ENCODE measurements around the gene ASPG. TPM values are rescaled to one million over a fixed set of nuclear protein-coding genes. Genes with fewer than 3 reads are reported as not detected.
A peak's percentile ranks its signal among the peaks of the same experiment; 100 is the strongest.

ASPG gene
- total and polyA plus RNA-seq, 3 donors from 2014 or later: 2.7 to 3.7 (median 3.3) TPM

DNA sequence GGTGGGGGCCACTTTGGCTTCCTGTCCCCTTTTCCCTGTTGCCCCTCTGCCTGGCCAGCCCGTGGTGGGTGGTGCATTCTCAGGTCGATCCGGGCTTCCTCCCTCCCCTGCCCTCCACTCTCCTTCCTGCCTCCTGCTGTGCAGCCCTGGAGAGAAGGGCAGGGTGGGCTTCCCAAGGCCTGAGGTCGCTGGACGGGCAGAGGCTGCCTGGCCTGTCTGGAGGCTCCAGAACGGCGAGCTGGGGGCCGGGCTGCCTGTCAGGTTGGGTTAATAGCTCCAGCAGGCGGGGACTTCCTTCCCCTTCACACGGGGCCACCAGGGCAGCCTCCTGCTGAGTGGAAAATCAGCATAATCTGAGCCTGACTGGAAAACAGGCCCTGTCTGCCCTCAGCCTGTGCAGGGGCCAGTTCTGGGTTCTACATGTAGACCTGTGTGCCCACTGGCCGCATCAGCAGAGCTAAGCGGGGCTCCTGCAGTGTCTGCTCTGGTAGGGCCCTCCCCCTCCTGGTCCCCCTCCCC lies 64.2 kb downstream of the ASPG start:
- Histone ChIP-seq H3K27ac (no peak overlapping the region), H3K4me1 (no peaks in the 10 kb centered on the region), H3K27me3 (no peaks in the 10 kb centered on the region), H3K9me3 (no peaks in the 10 kb centered on the region), H3K4me3 (no peak overlapping the region), H3K36me3 (ENCODE audit: low read depth, missing control alignments) (no peaks in the 10 kb centered on the region)
- intact Hi-C loops (cut with DNase I; ENCODE audit: low total_unique reads): loop anchor here (10.0 kb wide), 1 partner anchor 485 kb away; no protein-coding TSS in a partner anchor
- no peak for DNase-seq
- WGBS, 2 donors: 64 to 67% methylated on average over 5 to 12 of the region's 12 CpGs
- TF ChIP-seq, protein P1, sequence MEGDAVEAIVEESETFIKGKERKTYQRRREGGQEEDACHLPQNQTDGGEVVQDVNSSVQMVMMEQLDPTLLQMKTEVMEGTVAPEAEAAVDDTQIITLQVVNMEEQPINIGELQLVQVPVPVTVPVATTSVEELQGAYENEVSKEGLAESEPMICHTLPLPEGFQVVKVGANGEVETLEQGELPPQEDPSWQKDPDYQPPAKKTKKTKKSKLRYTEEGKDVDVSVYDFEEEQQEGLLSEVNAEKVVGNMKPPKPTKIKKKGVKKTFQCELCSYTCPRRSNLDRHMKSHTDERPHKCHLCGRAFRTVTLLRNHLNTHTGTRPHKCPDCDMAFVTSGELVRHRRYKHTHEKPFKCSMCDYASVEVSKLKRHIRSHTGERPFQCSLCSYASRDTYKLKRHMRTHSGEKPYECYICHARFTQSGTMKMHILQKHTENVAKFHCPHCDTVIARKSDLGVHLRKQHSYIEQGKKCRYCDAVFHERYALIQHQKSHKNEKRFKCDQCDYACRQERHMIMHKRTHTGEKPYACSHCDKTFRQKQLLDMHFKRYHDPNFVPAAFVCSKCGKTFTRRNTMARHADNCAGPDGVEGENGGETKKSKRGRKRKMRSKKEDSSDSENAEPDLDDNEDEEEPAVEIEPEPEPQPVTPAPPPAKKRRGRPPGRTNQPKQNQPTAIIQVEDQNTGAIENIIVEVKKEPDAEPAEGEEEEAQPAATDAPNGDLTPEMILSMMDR (IDR thresholded peaks at IDR 0.05): no peak
- TF ChIP-seq POLR2A (IDR thresholded peaks at IDR 0.05): no peak

DNA sequence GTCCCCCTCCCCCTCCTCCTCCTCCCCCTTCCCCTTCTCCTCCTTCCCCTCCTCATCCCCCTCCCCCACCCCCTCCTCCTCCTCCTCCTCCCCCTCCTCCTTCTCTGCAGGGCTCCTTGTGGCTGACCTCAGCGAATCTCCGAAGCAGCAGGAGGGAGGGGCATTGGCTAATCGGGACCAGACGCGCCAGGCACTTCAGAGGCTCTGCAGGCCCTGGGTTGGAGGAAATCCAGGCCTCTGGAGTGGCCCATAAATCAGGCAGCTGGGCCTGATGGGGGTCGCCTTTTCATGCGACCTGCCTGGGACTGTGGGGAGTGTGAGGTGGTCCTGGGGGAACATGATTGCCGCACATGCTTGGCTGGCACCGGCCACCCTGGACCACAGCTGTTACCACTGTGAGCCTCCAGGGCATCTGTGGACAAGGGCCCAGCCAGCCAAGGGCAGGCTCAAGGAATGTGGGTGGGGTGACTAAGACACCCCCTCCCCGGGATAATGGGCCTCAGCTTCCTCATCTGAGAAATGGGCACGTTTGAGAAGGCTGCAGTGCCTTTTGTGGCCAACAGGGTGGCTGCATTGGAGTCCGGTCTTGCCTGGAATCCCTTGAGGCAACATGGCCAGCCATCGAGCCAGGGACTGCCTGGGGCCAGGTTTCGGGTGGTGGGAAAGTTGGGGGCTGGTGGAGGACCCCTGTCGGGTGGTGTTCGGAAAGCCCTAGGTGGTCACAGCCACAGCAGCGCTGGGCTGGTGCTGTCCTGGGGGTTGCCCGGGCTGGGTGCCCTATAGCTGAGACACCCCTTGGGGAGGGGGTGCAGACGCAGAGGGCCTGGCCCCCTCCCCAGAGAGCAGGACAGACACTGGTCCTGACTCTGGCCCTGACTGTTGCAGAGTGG lies 64.9 kb downstream of the ASPG start:
- no peak overlapping the region for H3K4me3 ChIP-seq
- WGBS, 2 donors: 56 to 64% methylated on average over 8 to 19 of the region's 19 CpGs
- no peaks in the 10 kb centered on the region for H3K4me1 ChIP-seq
- H3K36me3 ChIP-seq (ENCODE audit: low read depth, missing control alignments): no peaks in the 10 kb centered on the region
- H3K27me3 ChIP-seq: no peaks in the 10 kb centered on the region
- intact Hi-C loops (cut with DNase I; ENCODE audit: low total_unique reads): no loop called here
- no peak overlapping the region for H3K27ac ChIP-seq
- TF ChIP-seq, protein P1 (IDR thresholded peaks at IDR 0.05): peak in 1 of 3 experiments; percentile 20
- TF ChIP-seq POLR2A (IDR thresholded peaks at IDR 0.05): no peak
- H3K9me3 ChIP-seq: no peaks in the 10 kb centered on the region
- DNase-seq: no peak

DNA sequence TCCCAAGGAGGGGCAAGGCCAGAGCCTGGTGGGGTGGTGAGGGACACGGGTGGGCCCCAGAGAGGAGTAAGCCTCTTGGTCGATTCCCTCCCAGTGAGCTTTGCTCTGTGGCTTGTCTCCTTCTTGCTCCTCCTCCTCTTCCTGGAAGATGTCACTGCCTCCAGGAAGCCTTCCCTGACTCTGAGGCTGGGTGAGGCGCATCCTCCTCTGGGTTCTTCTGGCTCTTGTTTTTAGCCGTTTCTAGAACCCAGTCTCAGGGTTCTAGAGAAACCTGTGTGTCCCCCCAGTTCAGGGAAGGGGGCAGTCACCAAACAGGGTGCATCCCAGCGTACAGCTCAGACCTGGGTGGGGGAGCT lies 65.5 kb downstream of the ASPG start:
- no peak for DNase-seq
- Histone ChIP-seq H3K27me3 (no peaks in the 10 kb centered on the region), H3K36me3 (ENCODE audit: low read depth, missing control alignments) (no peaks in the 10 kb centered on the region), H3K27ac (no peak overlapping the region), H3K4me3 (no peak overlapping the region), H3K4me1 (no peaks in the 10 kb centered on the region), H3K9me3 (no peaks in the 10 kb centered on the region)
- 90 to 95% methylated on average over 4 to 5 of the region's 5 CpGs for WGBS, 2 donors
- TF ChIP-seq, protein P1 (IDR thresholded peaks at IDR 0.05): no peak
- no peak for TF ChIP-seq POLR2A (IDR thresholded peaks at IDR 0.05)
- intact Hi-C loops (cut with DNase I; ENCODE audit: low total_unique reads): no loop called here

DNA sequence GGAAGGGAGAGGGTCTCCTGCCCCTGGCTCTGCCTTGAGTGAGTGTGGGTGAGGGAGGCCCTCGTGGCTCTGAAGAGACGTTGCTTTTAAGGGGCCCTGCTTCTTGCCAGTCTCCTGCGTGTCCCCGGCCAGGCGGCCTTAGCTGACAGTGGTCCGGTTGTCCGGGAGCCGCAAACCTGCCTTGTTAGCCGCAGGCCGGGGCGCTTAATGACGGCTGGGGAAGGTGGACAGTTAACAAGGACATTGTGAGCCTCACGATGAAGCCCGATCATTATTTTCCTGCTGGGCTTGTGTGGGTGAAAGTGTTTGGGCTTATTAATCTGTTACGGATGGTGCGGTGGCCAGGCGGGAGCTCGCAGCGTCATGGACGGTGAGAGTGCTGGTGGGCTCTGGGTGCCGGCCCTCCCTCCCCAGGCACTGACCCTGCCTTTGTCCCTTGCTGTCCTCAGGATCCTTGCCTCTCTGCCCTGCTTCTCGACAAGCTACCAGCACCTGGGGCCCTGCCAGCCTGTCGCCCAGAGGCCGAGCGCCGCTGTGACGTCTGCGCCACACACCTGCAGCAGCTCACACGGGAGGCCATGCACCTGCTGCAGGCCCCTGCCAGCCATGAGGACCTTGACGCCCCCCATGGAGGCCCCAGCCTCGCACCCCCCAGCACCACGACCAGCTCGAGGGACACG lies 66.2 kb downstream of the ASPG start:
- H3K4me1 ChIP-seq: no peaks in the 10 kb centered on the region
- H3K27ac ChIP-seq: no peak overlapping the region
- intact Hi-C loops (cut with DNase I; ENCODE audit: low total_unique reads): no loop called here
- H3K27me3 ChIP-seq: no peaks in the 10 kb centered on the region
- no peak for DNase-seq
- TF ChIP-seq, protein P1 (IDR thresholded peaks at IDR 0.05): no peak
- TF ChIP-seq POLR2A (IDR thresholded peaks at IDR 0.05): no peak
- H3K4me3 ChIP-seq: no peak overlapping the region
- H3K36me3 ChIP-seq (ENCODE audit: low read depth, missing control alignments): no peaks in the 10 kb centered on the region
- no peaks in the 10 kb centered on the region for H3K9me3 ChIP-seq
- WGBS, 2 donors: 83 to 85% methylated on average over 14 to 34 of the region's 34 CpGs

Data from testis (tissue), 3 donors.